Osteoblast (primary cell): ENCODE results near the gene FSTL4. TPM values are rescaled to one million over a fixed set of nuclear protein-coding genes. Genes with fewer than 3 reads are reported as not detected.

ENCODE experiments used
- DNase-seq: peaks from one replicate; pipeline ENCODE4 v3.0.0; 2011; ENCODE audit warnings: low spot score, mixed read lengths; ENCODE audit not compliant: insufficient read length; ENCODE audit errors: missing footprints
- H2AFZ ChIP-seq: 2 replicates; pipeline ENCODE4 v1.6.0; 2011; ENCODE audit warnings: mild to moderate bottlenecking, low read length
- H3K27ac ChIP-seq: 2 replicates; pipeline ENCODE4 v1.5.1; 2011; ENCODE audit warnings: mild to moderate bottlenecking, low read depth, low read length, moderate library complexity
- H3K27me3 ChIP-seq: 2 replicates; pipeline ENCODE4 v1.6.0; 2012; ENCODE audit warnings: mild to moderate bottlenecking, control low read depth, inconsistent platforms, low read length, moderate library complexity; ENCODE audit not compliant: insufficient read depth
- H3K36me3 ChIP-seq: 2 replicates; pipeline ENCODE4 v1.5.1; 2011; ENCODE audit warnings: mild to moderate bottlenecking, low read length, control low read depth, moderate library complexity; ENCODE audit not compliant: insufficient read depth
- H3K4me1 ChIP-seq: 2 replicates; pipeline ENCODE4 v1.5.1; 2011; ENCODE audit warnings: mild to moderate bottlenecking, low read length, control low read depth, moderate library complexity; ENCODE audit not compliant: insufficient read depth
- H3K4me2 ChIP-seq: 2 replicates; pipeline ENCODE4 v1.6.0; 2011; ENCODE audit warnings: mild to moderate bottlenecking, low read length; ENCODE audit not compliant: insufficient read depth
- H3K4me3 ChIP-seq: fragments of 200-600 bp; sonication (generic); 3 replicates; pipeline ENCODE4 v1.5.1; 2012; ENCODE audit warnings: mild to moderate bottlenecking, low read length, inconsistent platforms; ENCODE audit not compliant: insufficient read depth
- H3K79me2 ChIP-seq: 2 replicates; pipeline ENCODE4 v1.6.0; 2012; ENCODE audit warnings: mild to moderate bottlenecking, low read length, control low read depth, inconsistent platforms; ENCODE audit not compliant: insufficient read depth
- H3K9me3 ChIP-seq: 2 replicates; pipeline ENCODE4 v1.5.1; 2011; ENCODE audit warnings: low read depth, low read length, control low read depth
- H4K20me1 ChIP-seq: 2 replicates; pipeline ENCODE4 v1.6.0; 2012; ENCODE audit warnings: mild to moderate bottlenecking, low read length, control low read depth; ENCODE audit not compliant: insufficient read depth
- CTCF ChIP-seq: IDR thresholded peaks from 2 replicates; pipeline ENCODE4 v1.5.1; 2011; ENCODE audit warnings: mild to moderate bottlenecking, low read depth, low read length, moderate library complexity; ENCODE audit errors: extremely low read depth
- total RNA-seq: library from RNA; depleted of rRNA; stranded (reverse); fragments of >200 nt; gene quantifications from 2 replicates; pipeline ENCODE4 v1.2.3, GENCODE V29; 2012

The FSTL4 gene
- total RNA-seq, 1 donor: not detected

DNA sequence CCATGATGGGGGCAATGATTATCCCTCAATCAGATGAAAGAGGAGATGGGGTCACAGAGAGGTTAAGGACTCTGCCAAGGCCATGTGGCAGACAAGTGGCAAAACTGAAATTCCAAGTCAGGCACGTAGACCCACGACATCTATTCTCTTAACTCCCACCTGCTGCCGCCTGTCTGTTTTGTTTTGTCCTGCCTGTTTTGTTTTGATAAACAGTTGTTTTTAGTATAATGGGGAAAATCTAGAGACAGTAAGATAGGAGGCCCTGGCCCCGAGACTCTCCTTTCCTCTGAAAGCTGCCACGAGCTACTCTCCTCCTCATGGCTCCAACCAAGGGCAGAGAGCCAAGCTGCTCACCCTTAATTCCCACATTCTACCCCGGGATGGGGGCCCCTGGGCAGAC, 4.9 kb downstream of the FSTL4 start:
- no peaks in the 10 kb centered on the region for H3K4me1 ChIP-seq
- no peaks in the 10 kb centered on the region for H3K36me3 ChIP-seq
- H3K79me2 ChIP-seq: no peaks in the 10 kb centered on the region
- peaks cover 33% of the 10 kb centered on the region for H3K27me3 ChIP-seq
- no peaks in the 10 kb centered on the region for H4K20me1 ChIP-seq
- no peak overlapping the region for H3K4me3 ChIP-seq
- no peak overlapping the region for H3K4me2 ChIP-seq
- no peak overlapping the region for H3K27ac ChIP-seq
- DNase-seq: no peak
- no peaks in the 10 kb centered on the region for H3K9me3 ChIP-seq
- TF ChIP-seq CTCF: no peak
- no peak overlapping the region for H2AFZ ChIP-seq

- Histone ChIP-seq H3K4me3 (no peak overlapping the region), H4K20me1 (no peaks in the 10 kb centered on the region), H3K4me2 (no peak overlapping the region), H3K36me3 (no peaks in the 10 kb centered on the region), H3K79me2 (no peaks in the 10 kb centered on the region), H3K27me3 (peaks cover 29% of the 10 kb centered on the region), H3K4me1 (no peaks in the 10 kb centered on the region), H3K27ac (no peak overlapping the region), H2AFZ (no peak overlapping the region), H3K9me3 (no peaks in the 10 kb centered on the region)
- TF ChIP-seq CTCF: no peak
- DNase-seq: no peak
These were observed 5.5 kb downstream of the FSTL4 start for GRCh38 chr5:133606835-133607234.

GRCh38 chr5:133605323-133605722, 7.0 kb downstream of the FSTL4 start:
- no peak for TF ChIP-seq CTCF
- peaks cover 14% of the 10 kb centered on the region for H3K27me3 ChIP-seq

DNA sequence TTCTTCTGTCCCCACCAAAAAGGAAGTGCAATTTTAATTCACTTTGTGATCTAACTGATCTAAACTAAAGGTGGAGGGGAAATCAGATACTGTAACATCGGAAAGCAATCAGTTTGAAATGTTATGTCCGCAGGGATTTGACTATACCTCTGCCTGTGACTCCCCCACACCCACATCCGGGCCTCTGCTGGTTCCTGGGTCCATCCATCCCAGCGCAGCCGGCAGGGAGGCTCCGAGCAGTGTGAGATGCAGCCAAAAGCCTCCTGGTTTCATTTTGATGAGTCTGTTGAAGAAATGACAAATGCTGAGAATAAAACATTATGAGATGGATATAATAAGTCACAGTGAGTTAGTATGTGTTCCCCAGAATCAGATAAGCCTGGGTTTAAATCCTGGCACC, 8.6 kb downstream of the FSTL4 start:
- Histone ChIP-seq H3K4me2 (no peak overlapping the region), H2AFZ (no peak overlapping the region), H3K4me1 (no peaks in the 10 kb centered on the region), H3K27me3 (peaks cover 6% of the 10 kb centered on the region), H3K36me3 (no peaks in the 10 kb centered on the region), H3K27ac (no peak overlapping the region), H4K20me1 (no peaks in the 10 kb centered on the region), H3K79me2 (no peaks in the 10 kb centered on the region), H3K9me3 (no peaks in the 10 kb centered on the region), H3K4me3 (no peak overlapping the region)
- TF ChIP-seq CTCF: no peak
- DNase-seq: peak; percentile 62

More at GRCh38 chr5:133605323-133605722, 7.0 kb downstream of the FSTL4 start:
- Histone ChIP-seq H3K79me2 (no peaks in the 10 kb centered on the region), H3K4me3 (no peak overlapping the region), H2AFZ (no peak overlapping the region), H4K20me1 (no peaks in the 10 kb centered on the region), H3K9me3 (no peaks in the 10 kb centered on the region), H3K36me3 (no peaks in the 10 kb centered on the region), H3K27ac (no peak overlapping the region), H3K4me2 (no peak overlapping the region), H3K4me1 (no peaks in the 10 kb centered on the region)
- peak; percentile 61 for DNase-seq
